PC-9 (cell line): ENCODE data around the gene CCAR1.

Experiments used
- CTCF ChIP-seq: fragments of 200-600 bp; sonication (generic); conservative IDR thresholded peaks from 2 replicates; pipeline ENCODE4 v1.6.1; 2017; ENCODE audit warnings: mixed run types, antibody characterized with exemption, mild to moderate bottlenecking, moderate library complexity
- EZH2 ChIP-seq: fragments of 200-600 bp; sonication (generic); IDR thresholded peaks from 2 replicates; pipeline ENCODE4 v1.8.0; 2017; ENCODE audit warnings: antibody characterized with exemption, low read depth

GRCh38 chr10:68829952-68830351 is 108.9 kb downstream of the CCAR1 start:
- TF ChIP-seq CTCF (no peak), EZH2 (no peak)
